HepG2 (cell line): ENCODE data around the gene TACO1. TPM values are rescaled to one million over a fixed set of nuclear protein-coding genes. Genes with fewer than 3 reads are reported as not detected.

Source experiments
- ARNT ChIP-seq: fragments of 450-650 bp; IDR thresholded peaks from 2 replicates; pipeline ENCODE4 v1.6.1; 2017
- KLF11 ChIP-seq: IDR thresholded peaks from 2 replicates; pipeline ENCODE4 v1.6.1; 2016; ENCODE audit warnings: missing compliant biosample characterization
- KMT2A ChIP-seq: sonication (generic); formaldehyde crosslinking; IDR thresholded peaks from 2 replicates; pipeline ENCODE4 v1.4.0; 2020; ENCODE audit warnings: missing genetic modification reagents
- MNT ChIP-seq: fragments of 450-650 bp; IDR thresholded peaks from 2 replicates; pipeline ENCODE4 v1.6.1; 2016
- MXD4 ChIP-seq: IDR thresholded peaks from 2 replicates; pipeline ENCODE4 v1.6.1; 2016; ENCODE audit warnings: mild to moderate bottlenecking, missing biosample characterization, missing genetic modification reagents
- NFAT5 ChIP-seq: sonication (generic); formaldehyde crosslinking; IDR thresholded peaks from 2 replicates; pipeline ENCODE4 v1.4.0; 2020; ENCODE audit warnings: missing genetic modification reagents
- STAG1 ChIP-seq: sonication (generic); formaldehyde crosslinking; IDR thresholded peaks from 2 replicates; pipeline ENCODE4 v1.4.0; 2020; ENCODE audit warnings: missing genetic modification reagents
- TOPORS ChIP-seq: sonication (generic); formaldehyde crosslinking; IDR thresholded peaks from 2 replicates; pipeline ENCODE4 v1.8.0; 2023; ENCODE audit warnings: mild to moderate bottlenecking, missing genetic modification reagents
- TSC22D2 ChIP-seq: sonication (generic); formaldehyde crosslinking; IDR thresholded peaks from 2 replicates; pipeline ENCODE4 v1.5.1; 2020; ENCODE audit warnings: missing genetic modification reagents, mild to moderate bottlenecking, borderline replicate concordance
- ZHX2 ChIP-seq, 2 experiments: sonication (generic) in 1 of 2; formaldehyde crosslinking in 1 of 2; IDR thresholded peaks; 2 replicates each; pipeline versions ENCODE4 v1.6.1 to v1.9.0; 2014 to 2022; ENCODE audit warnings: antibody characterized with exemption in 1 of 2, borderline replicate concordance in 1 of 2, inconsistent platforms in 1 of 2, low read depth in 1 of 2, missing genetic modification reagents in 1 of 2
- ZNF281 ChIP-seq: sonication (generic); formaldehyde crosslinking; IDR thresholded peaks from 2 replicates; pipeline ENCODE4 v1.4.0; 2020; ENCODE audit warnings: missing genetic modification reagents, borderline replicate concordance
- polyA plus RNA-seq, 8 experiments: library from polyadenylated mRNA; depleted of rRNA in 3 of 8; stranded (reverse) in 7 of 8; unstranded in 1 of 8; fragments of >200 nt; fragmentation: Illumina TruSeq in 4 of 8; extraction: Trizol in 4 of 8; gene quantifications; 2 replicates each; pipeline versions ENCODE4 v1.2.1 to v1.2.3, GENCODE V29; 2011 to 2016; ENCODE audit warnings: low read depth in 4 of 8, missing spikeins in 1 of 8, mixed read lengths in 1 of 8; ENCODE audit not compliant: insufficient read depth in 1 of 8
- total RNA-seq, 5 experiments: library from RNA; depleted of rRNA; stranded (reverse); fragments of >200 nt; fragmentation: Illumina TruSeq; extraction: Trizol; gene quantifications; 2 replicates each; pipeline ENCODE4 v1.2.3, GENCODE V29; 2016; ENCODE audit warnings: low read depth in 1 of 5

Gene TACO1
- total and polyA plus RNA-seq, 2 of the 13 experiments (the other 11 are each of a cell fraction or from before 2014, with no cell fraction given), result 34.7 to 53.6 TPM

GRCh38 chr17:63621684-63622573 lies 21.2 kb downstream of the TACO1 start, which contains the start of gene MAP3K3 (continued):
- TF ChIP-seq NFAT5 (CRISPR knock-in tag) (peak; percentile 64), KMT2A (CRISPR knock-in tag) (peak; percentile 73), ZHX2 (IDR thresholded peaks at IDR 0.05; ENCODE audit: low read depth) (no peak), ZHX2 (CRISPR knock-in tag; IDR thresholded peaks at IDR 0.05; ENCODE audit: borderline replicate concordance) (0 out of 2 replicates have a peak, but pooled peaks have one; percentile 26), MNT (peak; percentile 40; the same call in 1 of the 2 replicates), TSC22D2 (CRISPR knock-in tag) (peak; percentile 68; the same call in 1 of the 2 replicates), TOPORS (CRISPR knock-in tag) (peak; percentile 12; the same call in 1 of the 2 replicates), KLF11 (CRISPR knock-in tag) (peak; percentile 78; the same call in 1 of the 2 replicates), MXD4 (no peak; the same call in none of the 2 replicates), ARNT (no peak), STAG1 (CRISPR knock-in tag) (peak; percentile 21; the same call in 1 of the 2 replicates), ZNF281 (CRISPR knock-in tag) (no peak)
